ENCODE data around the gene EXTL1.

Gene EXTL1

DNA sequence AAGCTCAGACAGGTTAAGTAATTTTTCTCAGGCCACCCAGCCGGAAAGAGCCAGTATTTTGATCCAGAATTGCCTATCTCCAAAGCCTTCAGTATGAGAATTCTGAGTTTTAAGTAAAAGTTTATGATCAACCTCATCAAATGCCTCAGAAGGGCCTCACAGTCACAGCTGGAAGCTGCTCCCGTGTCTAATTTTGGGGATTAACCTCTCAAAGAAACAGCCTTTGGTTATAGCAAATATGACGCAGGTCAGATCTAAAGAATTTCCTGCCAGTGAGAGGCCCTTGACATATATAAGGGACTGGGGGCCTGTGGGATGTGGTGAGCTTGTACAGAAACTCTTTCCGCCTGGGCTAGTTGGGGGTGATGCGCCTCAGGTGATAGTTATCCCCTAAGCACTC lies 2.3 kb downstream of the EXTL1 start:
- H3K4me1 ChIP-seq (ENCODE audit: low read depth, poor library complexity, severe bottlenecking), result peaks cover 9% of the 10 kb centered on the region
- no peak overlapping the region for H2AFZ ChIP-seq (ENCODE audit: low read depth)
- TF ChIP-seq, protein P1, sequence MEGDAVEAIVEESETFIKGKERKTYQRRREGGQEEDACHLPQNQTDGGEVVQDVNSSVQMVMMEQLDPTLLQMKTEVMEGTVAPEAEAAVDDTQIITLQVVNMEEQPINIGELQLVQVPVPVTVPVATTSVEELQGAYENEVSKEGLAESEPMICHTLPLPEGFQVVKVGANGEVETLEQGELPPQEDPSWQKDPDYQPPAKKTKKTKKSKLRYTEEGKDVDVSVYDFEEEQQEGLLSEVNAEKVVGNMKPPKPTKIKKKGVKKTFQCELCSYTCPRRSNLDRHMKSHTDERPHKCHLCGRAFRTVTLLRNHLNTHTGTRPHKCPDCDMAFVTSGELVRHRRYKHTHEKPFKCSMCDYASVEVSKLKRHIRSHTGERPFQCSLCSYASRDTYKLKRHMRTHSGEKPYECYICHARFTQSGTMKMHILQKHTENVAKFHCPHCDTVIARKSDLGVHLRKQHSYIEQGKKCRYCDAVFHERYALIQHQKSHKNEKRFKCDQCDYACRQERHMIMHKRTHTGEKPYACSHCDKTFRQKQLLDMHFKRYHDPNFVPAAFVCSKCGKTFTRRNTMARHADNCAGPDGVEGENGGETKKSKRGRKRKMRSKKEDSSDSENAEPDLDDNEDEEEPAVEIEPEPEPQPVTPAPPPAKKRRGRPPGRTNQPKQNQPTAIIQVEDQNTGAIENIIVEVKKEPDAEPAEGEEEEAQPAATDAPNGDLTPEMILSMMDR (conservative IDR thresholded peaks at IDR 0.05; ENCODE audit: low read depth, low read length), result no peak
- H3K27me3 ChIP-seq (ENCODE audit: insufficient read depth, low read depth), result no peaks in the 10 kb centered on the region; the same call in 1 of the 2 replicates
- no peaks in the 10 kb centered on the region for H3K79me2 ChIP-seq (ENCODE audit: insufficient read depth, low read depth)
- no peak overlapping the region for H3K4me3 ChIP-seq (IDR thresholded peaks at IDR 0.05; ENCODE audit: insufficient read depth, low read depth, low read length)
- H4K20me1 ChIP-seq (ENCODE audit: insufficient read depth), result no peaks in the 10 kb centered on the region
- H3K36me3 ChIP-seq (ENCODE audit: insufficient read depth), result no peaks in the 10 kb centered on the region
- no peak overlapping the region for H3K9ac ChIP-seq
- no peak overlapping the region for H3K27ac ChIP-seq
- H3K4me2 ChIP-seq, result no peak overlapping the region

DNA sequence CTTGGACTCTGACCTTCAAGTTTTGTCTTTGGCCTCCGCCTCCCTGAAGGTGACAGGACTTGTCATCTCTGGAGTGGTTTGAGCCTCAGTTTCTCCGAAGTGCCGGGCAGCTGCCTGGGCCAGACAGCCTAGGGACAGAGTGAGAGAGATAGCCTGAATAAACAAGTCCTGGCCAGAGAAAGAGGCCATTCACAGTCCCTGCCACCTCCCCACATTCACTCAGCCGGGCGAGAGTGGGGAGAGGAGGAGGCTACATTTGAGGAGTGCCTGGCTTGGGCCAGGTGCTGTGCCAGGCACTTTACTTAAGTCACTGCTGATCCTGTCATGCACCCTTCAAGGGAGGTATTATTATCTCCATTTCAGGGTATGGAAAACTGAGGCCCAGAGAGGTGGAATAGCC lies 3.5 kb downstream of the EXTL1 start:
- H4K20me1 ChIP-seq (ENCODE audit: insufficient read depth), result no peaks in the 10 kb centered on the region
- TF ChIP-seq, protein P1 (conservative IDR thresholded peaks at IDR 0.05; ENCODE audit: low read depth, low read length), result no peak
- H3K27me3 ChIP-seq (ENCODE audit: insufficient read depth, low read depth), result no peaks in the 10 kb centered on the region; the same call in 1 of the 2 replicates
- no peak overlapping the region for H3K4me2 ChIP-seq
- peaks cover 1% of the 10 kb centered on the region for H3K4me1 ChIP-seq (ENCODE audit: low read depth, poor library complexity, severe bottlenecking)
- no peak overlapping the region for H3K4me3 ChIP-seq (IDR thresholded peaks at IDR 0.05; ENCODE audit: insufficient read depth, low read depth, low read length)
- H3K27ac ChIP-seq, result no peak overlapping the region
- no peak overlapping the region for H2AFZ ChIP-seq (ENCODE audit: low read depth)
- no peaks in the 10 kb centered on the region for H3K36me3 ChIP-seq (ENCODE audit: insufficient read depth)
- H3K9ac ChIP-seq, result no peak overlapping the region
- H3K79me2 ChIP-seq (ENCODE audit: insufficient read depth, low read depth), result no peaks in the 10 kb centered on the region

DNA sequence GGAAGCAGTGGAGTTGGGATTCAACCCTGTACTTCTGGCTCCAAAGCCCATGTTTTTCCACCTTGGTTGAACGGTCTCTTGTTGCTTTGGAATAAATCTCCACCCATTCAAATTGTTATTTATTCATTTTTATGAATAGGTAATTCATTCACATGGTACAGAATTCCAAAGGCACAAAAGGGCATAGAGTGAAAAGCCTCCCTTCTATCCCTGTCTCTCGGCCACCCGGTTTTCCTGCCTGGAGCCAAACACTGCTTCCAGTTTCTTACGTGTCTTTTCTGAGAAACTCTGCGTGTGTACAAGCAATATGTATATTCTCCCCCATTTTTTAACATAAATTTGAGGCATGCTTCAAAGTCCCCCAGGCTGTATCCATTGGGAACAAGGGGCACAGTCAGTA lies 3.9 kb downstream of the EXTL1 start:
- no peak overlapping the region for H3K4me3 ChIP-seq (IDR thresholded peaks at IDR 0.05; ENCODE audit: insufficient read depth, low read depth, low read length)
- no peaks in the 10 kb centered on the region; the same call in 1 of the 2 replicates for H3K27me3 ChIP-seq (ENCODE audit: insufficient read depth, low read depth)
- H2AFZ ChIP-seq (ENCODE audit: low read depth), result no peak overlapping the region
- H3K4me1 ChIP-seq (ENCODE audit: low read depth, poor library complexity, severe bottlenecking), result no peaks in the 10 kb centered on the region
- H3K79me2 ChIP-seq (ENCODE audit: insufficient read depth, low read depth), result no peaks in the 10 kb centered on the region
- no peaks in the 10 kb centered on the region for H4K20me1 ChIP-seq (ENCODE audit: insufficient read depth)
- no peak overlapping the region for H3K27ac ChIP-seq
- no peak overlapping the region for H3K4me2 ChIP-seq
- TF ChIP-seq, protein P1 (conservative IDR thresholded peaks at IDR 0.05; ENCODE audit: low read depth, low read length), result no peak
- H3K36me3 ChIP-seq (ENCODE audit: insufficient read depth), result no peaks in the 10 kb centered on the region
- H3K9ac ChIP-seq, result no peak overlapping the region

- no peak overlapping the region for H3K27ac ChIP-seq
- H3K36me3 ChIP-seq (ENCODE audit: insufficient read depth), result no peaks in the 10 kb centered on the region
- no peaks in the 10 kb centered on the region for H4K20me1 ChIP-seq (ENCODE audit: insufficient read depth)
- no peaks in the 10 kb centered on the region for H3K4me1 ChIP-seq (ENCODE audit: low read depth, poor library complexity, severe bottlenecking)
- no peak overlapping the region for H3K4me2 ChIP-seq
- H3K79me2 ChIP-seq (ENCODE audit: insufficient read depth, low read depth), result no peaks in the 10 kb centered on the region
- peaks cover 5% of the 10 kb centered on the region; the same call in 1 of the 2 replicates for H3K27me3 ChIP-seq (ENCODE audit: insufficient read depth, low read depth)
- H3K9ac ChIP-seq, result no peak overlapping the region
- TF ChIP-seq, protein P1 (conservative IDR thresholded peaks at IDR 0.05; ENCODE audit: low read depth, low read length), result no peak
- H2AFZ ChIP-seq (ENCODE audit: low read depth), result no peak overlapping the region
- H3K4me3 ChIP-seq (IDR thresholded peaks at IDR 0.05; ENCODE audit: insufficient read depth, low read depth, low read length), result no peak overlapping the region
Measured at GRCh38 chr1:26027716-26028489, 6.3 kb downstream of the EXTL1 start.
